MG63 (cell line): ENCODE data around the gene UBE2G1. TPM values are rescaled to one million over a fixed set of nuclear protein-coding genes. Genes with fewer than 3 reads are reported as not detected.
"Not testable (repeated sequence)": the region's sequence is repeated elsewhere in the genome, so short reads cannot be mapped to it uniquely, and the experiment has no call there.

ENCODE experiments used
- DNase-seq: peaks from one replicate; pipeline ENCODE4 v3.0.0-alpha.2; 2020
- H3K27me3 ChIP-seq: fragments of 250-450 bp; sonication (Bioruptor Pico); 2 replicates; pipeline ENCODE4 v1.5.1; 2020; ENCODE audit warnings: mild to moderate bottlenecking, moderate library complexity
- H3K36me3 ChIP-seq: fragments of 250-450 bp; sonication (Bioruptor Pico); 2 replicates; pipeline ENCODE4 v1.5.1; 2020; ENCODE audit warnings: mild to moderate bottlenecking, moderate library complexity
- H3K4me3 ChIP-seq: fragments of 250-450 bp; sonication (Bioruptor Pico); 2 replicates; pipeline ENCODE4 v1.5.1; 2020; ENCODE audit warnings: mild to moderate bottlenecking, moderate library complexity
- H3K9me3 ChIP-seq: fragments of 250-450 bp; sonication (Bioruptor Pico); 2 replicates; pipeline ENCODE4 v1.5.1; 2020; ENCODE audit warnings: mild to moderate bottlenecking, moderate library complexity
- total RNA-seq: library from RNA; depleted of rRNA; stranded (reverse); fragments of >200 nt; shearing (Covaris generic); gene quantifications from 2 replicates; pipeline ENCODE4 v1.2.3, GENCODE V29; 2014; ENCODE audit warnings: low replicate concordance

Gene UBE2G1
- total RNA-seq, 1 experiment from 2014 or later = 18.9 TPM

DNA sequence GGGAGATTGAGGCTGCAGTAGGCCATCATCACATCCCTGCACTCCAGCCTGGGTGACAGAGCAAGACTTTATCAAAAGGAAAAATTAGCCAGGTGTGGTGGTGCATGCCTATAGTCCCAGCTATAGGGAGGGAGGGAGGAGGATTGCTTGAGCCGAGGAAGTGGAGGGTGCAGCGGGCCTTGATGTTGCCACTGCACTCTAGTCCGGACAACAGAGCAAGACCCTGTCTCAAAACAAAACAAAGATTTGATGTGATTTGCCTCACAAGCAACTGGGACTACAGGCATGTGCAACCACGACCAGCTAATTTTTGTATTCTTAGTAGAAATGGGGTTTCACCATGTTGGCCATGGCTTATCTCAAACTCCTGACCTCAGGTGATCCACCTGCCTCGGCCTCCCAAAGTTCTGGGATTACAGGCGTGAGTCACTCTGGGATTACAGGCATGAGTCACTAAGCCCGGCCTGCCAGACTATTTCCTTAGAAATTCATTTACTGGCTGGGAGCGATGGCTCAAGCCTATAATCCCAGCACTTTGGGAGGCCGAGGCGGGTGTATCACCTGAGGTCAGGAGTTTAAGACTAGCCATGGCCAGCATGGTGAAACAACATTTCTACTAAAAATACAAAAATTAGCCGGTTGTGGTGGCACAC is 11.5 kb downstream of the UBE2G1 start:
- DNase-seq = no peak
- no peaks in the 10 kb centered on the region for H3K9me3 ChIP-seq
- no peaks in the 10 kb centered on the region for H3K36me3 ChIP-seq
- no peaks in the 10 kb centered on the region for H3K27me3 ChIP-seq
- no peak overlapping the region for H3K4me3 ChIP-seq

DNA sequence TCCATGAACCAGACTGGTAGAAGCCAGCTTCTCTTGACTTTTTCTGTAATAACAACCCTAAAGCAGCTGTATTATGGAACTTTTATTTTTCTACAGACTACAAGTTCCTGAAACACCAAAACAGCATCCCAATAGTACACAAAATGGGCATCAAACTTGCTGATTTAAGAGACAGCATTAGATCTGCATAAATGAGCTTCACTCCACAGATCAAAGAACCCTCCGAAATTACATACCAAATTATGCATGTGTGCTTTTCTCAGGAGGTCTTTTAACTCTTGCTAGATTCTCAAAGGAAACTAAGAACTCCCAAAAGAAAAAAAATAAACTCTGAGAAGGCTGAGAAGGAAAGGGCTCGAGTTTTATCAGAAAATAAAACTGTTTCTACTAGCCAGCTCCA is 12.3 kb downstream of the UBE2G1 start:
- DNase-seq = no peak
- no peaks in the 10 kb centered on the region for H3K36me3 ChIP-seq
- no peaks in the 10 kb centered on the region for H3K9me3 ChIP-seq
- H3K27me3 ChIP-seq = no peaks in the 10 kb centered on the region
- no peak overlapping the region for H3K4me3 ChIP-seq

DNA sequence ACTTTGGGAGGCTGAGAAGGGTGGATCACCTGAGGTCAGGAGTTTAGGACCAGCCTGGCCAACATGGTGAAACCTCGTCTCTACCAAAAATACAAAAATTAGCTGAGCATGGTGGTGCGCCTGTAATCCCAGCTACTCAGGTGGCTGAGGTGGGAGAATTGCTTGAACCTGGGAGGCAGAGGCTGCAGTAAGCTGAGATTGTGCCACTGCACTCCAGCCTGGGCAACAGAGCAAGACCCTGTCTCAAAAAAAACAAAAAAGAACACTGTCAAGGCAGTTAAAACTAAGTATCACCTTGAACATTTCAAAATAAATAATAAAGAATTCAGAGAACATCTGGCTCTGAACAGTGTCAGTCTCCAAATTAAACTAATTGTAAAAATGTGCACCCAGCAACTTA is 16.3 kb downstream of the UBE2G1 start:
- H3K9me3 ChIP-seq, H3K27me3 ChIP-seq, DNase-seq, H3K36me3 ChIP-seq, H3K4me3 ChIP-seq: not testable (repeated sequence)

DNA sequence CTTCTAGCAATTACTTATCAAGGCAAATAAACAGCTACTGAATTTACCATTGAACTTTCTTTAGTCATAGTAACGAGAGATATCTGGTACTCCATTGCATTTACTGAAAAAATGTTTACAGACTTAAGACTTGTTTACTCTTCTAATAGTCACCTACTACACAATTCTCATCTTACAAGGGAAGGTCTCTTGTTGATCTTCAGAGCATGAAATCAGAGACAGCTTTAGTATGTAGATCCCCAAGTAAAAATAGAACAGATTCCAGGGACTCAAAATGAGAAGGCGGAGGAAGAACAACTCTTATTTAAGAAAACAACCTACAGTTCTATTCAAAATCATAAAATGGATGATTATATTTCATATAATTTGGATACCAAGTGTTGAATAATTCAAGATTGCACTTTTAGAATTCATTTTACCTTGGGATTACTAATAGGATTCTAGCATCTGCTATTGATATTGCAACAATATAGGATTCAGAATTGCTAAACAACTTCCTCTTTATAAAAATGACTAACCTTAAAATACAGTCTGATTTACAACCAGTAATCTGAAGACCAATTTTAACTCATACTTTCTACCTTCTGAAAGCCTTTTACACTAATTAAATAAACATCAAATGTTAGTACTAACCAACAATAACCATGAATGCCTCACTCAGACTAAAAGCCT is 20.8 kb downstream of the UBE2G1 start:
- Histone ChIP-seq H3K27me3 (no peaks in the 10 kb centered on the region), H3K4me3 (no peak overlapping the region), H3K9me3 (no peaks in the 10 kb centered on the region), H3K36me3 (no peaks in the 10 kb centered on the region; the same call in 1 of the 2 replicates)
- DNase-seq = no peak

DNA sequence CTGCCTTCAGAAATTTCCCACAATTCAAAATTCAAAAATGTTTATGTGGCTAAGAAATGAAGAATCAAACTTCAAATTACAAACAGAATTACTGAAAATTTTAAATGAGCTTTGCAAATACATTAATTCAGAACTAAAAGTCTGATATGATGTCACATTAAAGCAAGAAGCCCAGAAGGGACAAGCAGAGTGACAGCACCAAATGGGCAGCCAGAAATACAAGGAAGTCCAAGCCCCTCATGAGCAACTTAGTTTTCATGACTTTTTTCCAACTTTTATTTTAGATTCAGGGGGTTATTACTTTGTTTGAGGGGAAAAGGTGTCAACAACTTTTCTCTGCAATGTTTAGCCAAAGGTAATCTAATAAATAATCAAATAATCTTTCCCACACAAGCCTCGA is 21.5 kb downstream of the UBE2G1 start:
- H3K9me3 ChIP-seq = no peaks in the 10 kb centered on the region
- no peaks in the 10 kb centered on the region; the same call in 1 of the 2 replicates for H3K36me3 ChIP-seq
- DNase-seq = no peak
- no peaks in the 10 kb centered on the region for H3K27me3 ChIP-seq
- H3K4me3 ChIP-seq = no peak overlapping the region

DNA sequence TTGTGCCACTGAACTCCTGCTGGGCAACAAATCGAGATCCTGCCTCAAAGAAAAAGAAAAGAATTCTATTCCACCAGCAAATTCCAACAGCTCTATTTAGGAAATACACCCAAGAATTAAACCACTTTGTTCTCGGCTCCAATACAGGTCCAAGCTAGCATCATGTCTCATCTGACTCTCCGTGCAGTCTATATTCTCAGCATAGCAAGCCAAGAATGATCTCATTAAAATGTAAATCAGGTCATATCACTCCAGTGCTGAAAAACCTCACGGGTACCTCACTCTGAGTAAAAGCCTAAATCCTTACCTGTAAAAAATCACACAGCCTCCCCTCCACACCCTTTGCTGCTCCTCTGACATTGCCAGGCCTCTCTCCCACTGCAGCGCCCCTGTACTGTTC is 23.9 kb downstream of the UBE2G1 start:
- DNase-seq = no peak
- no peak overlapping the region for H3K4me3 ChIP-seq
- H3K9me3 ChIP-seq = no peaks in the 10 kb centered on the region
- no peaks in the 10 kb centered on the region; the same call in 1 of the 2 replicates for H3K36me3 ChIP-seq
- no peaks in the 10 kb centered on the region for H3K27me3 ChIP-seq

DNA sequence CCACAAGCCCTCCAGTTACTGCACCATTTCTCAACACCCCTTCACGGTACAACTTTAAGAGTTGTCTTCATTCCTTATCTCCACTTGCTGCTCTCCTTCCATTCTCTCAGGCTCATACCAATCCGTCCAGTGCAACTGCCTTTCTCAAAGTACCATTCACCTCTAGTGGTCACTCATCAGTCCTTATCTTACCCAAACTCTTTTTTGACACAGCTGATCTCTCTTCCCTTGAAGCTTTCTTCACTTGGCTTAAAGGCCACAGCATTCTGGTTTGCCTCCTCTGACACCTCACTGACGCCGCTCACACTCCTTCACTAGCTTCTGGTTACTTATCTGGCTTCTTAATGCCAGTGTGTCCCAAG is 24.9 kb downstream of the UBE2G1 start:
- Histone ChIP-seq H3K36me3 (no peaks in the 10 kb centered on the region; the same call in 1 of the 2 replicates), H3K27me3 (no peaks in the 10 kb centered on the region), H3K9me3 (no peaks in the 10 kb centered on the region), H3K4me3 (no peak overlapping the region)
- no peak for DNase-seq

DNA sequence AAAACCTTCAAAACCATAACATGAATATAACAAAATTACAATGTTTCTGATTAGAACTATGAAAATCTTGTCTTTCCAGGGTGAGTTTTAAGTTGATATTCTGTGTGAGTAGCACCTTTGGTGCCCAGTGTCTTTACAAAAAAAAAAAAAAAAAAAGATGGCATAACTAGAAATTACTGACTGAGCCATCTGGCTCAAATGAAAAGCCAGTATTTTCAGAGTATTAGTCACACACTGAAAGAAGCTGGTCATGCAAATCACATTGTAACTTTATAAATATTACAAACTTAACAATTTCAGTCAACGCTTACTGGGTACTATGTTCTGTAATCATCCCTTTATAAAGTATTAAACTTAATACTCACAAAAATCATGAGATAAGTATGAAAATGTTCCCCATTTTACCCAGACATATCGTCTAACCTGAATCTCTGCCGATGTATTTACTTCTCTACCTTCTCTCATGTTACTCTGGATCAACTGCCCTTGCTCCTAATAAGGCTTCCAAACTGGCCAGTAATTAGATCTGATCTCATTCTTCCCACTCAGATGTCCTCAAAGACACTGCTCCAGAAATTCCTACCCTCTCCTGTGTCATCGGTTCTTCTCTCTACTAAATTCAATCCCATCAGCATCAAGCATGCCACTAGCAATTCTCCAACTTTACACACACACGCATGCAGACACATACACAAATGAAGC is 25.4 kb downstream of the UBE2G1 start:
- no peak overlapping the region for H3K4me3 ChIP-seq
- DNase-seq = no peak
- no peaks in the 10 kb centered on the region; the same call in 1 of the 2 replicates for H3K36me3 ChIP-seq
- H3K27me3 ChIP-seq = no peaks in the 10 kb centered on the region
- no peaks in the 10 kb centered on the region for H3K9me3 ChIP-seq

DNA sequence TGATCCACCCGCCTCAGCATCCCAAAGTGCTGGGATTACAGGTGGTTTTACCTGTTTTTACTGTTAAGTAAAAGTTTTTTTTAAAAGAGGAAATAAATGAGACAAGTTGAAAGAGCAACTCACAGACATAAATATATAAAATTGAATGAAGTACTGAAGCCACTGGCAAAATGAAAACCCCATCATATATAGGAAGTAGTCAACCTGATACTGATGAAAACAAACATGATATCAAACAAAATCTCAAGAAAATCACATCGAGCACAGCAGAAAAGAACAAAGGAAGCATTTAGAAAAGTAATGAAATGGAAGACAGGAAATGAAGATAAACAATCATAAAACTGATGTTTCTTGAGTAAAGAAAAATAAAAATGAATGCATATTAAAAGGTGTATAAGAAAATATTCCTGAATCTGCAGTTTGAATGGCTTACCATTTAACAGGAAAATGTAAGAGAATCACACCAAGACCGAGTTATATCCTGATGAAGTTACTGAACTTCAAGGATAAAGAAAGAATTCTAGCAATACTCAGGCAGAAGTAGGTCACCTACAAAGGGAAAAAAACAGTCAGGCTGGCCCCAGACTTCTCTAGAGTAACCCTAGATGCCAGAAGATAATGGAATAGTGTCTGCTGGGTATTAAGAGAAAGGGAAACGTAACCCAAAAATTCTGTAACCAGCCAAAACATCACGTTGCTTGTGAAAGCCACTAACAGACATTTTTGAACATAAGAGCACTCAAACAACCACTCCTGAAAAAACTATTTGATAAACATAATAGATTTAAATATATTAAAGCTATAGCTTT is 31.5 kb downstream of the UBE2G1 start:
- no peaks in the 10 kb centered on the region for H3K9me3 ChIP-seq
- no peak overlapping the region for H3K4me3 ChIP-seq
- no peak for DNase-seq
- no peaks in the 10 kb centered on the region for H3K27me3 ChIP-seq
- no peaks in the 10 kb centered on the region for H3K36me3 ChIP-seq

DNA sequence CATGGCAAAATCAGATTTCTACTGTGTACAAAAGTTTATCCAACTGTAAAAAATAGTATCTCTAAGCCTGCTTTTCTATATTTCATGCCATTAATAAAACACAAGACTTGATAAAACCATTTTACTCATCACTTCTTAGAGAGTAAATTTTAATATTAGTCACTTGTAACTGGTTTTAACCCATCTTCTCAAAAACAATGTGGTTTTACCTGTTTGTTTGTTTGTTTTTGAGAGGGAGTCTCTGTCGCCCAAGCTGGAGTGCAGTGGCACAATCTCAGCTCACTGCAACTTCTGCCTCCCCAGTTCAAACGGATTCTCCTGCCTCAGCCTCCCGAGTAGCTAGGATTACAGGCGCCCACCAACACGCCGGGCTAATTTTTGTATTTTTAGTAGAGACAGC is 32.1 kb downstream of the UBE2G1 start:
- no peak overlapping the region for H3K4me3 ChIP-seq
- no peaks in the 10 kb centered on the region for H3K27me3 ChIP-seq
- H3K36me3 ChIP-seq = no peaks in the 10 kb centered on the region
- H3K9me3 ChIP-seq = no peaks in the 10 kb centered on the region
- no peak for DNase-seq

DNA sequence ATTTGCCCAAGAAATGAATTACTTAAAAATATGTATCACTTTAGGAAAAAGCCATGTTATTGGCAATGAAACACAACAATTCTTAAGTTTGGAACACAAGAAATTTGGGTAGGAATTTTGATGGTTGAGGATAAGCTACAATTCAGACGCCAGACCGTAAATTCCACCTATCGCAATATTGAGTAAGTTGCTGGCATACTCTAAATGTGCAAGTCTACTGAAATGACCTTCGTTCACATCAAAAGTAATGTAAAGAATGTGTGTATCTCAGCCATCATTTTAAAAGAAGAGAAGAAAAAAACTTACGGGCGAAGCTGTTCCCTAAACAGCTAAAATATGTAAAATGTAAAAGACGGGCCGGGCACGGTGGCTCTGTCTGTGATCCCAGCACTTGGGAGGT is 33.4 kb downstream of the UBE2G1 start:
- Histone ChIP-seq H3K27me3 (no peaks in the 10 kb centered on the region), H3K9me3 (no peaks in the 10 kb centered on the region), H3K4me3 (no peak overlapping the region), H3K36me3 (no peaks in the 10 kb centered on the region)
- no peak for DNase-seq

DNA sequence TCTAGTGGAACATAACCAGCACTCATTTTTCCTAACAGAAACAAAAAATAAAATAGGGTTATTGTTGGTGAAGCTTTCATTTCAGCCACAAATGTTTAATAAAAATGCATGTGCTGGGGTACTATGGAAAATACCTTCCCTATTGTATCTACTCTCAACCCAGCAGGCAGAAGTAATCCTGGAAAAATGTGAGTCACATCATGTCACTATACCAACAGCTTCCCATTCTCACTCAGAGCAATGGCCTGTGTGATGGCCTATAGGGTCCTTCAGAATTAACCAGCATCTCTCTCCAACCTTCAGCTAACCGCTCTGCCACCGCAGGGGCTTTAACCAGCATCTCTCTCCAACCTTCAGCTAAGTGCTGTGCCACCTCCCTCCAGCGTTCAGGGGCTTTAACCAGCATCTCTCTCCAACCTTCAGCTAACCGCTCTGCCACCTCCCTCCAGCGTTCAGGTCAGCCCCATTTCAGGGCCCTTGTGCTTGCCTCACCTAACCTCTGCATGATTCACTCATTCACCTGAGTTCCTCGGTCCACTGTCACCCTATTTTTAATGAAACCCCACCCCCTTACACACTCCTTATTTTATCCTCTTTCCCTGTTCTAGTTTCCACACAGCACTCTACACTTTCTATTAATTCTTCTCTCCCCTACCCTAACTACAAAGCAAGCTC is 34.0 kb downstream of the UBE2G1 start:
- Histone ChIP-seq H3K36me3 (no peaks in the 10 kb centered on the region), H3K27me3 (no peaks in the 10 kb centered on the region), H3K9me3 (no peaks in the 10 kb centered on the region), H3K4me3 (no peak overlapping the region)
- no peak for DNase-seq

DNA sequence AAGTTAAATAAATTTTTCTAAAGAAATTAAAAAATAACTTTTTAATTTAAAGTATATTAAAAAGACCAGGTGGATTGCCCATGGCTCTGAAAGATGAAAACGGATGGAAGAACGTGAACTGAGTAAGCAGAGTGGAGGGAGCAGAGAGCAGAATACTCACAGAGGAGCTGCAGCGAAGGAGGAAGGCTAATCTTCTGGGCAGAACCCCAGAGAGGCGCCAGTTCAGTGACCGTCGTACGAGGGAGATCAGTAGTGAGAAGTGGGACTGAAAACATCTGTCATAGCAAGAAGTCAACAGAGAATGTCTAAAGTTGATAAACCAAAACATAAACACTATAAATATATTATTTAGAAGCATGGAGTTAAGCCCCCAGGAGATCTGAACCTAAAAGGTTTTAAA is 34.9 kb downstream of the UBE2G1 start:
- H3K27me3 ChIP-seq = no peaks in the 10 kb centered on the region
- no peak for DNase-seq
- H3K36me3 ChIP-seq = no peaks in the 10 kb centered on the region
- no peak overlapping the region for H3K4me3 ChIP-seq
- no peaks in the 10 kb centered on the region for H3K9me3 ChIP-seq

DNA sequence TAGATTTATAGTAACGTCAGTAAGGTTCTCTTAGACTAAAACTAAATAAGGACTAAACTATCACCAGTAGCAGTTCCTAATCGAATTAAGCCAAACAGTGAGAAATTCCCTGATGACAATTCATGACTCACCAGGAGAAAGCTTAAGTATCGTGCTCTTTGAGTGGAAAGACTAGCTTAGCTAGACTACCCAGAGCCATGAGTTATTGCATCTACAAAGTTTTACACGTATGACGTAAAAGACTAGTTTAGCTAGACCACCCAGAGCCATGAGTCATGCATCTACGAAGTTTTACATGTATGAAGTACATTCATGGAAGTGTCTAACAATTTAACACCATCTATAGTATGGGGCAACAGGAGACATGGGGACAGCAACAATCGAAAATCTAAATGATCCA is 36.6 kb downstream of the UBE2G1 start:
- Histone ChIP-seq H3K9me3 (peaks cover 8% of the 10 kb centered on the region), H3K36me3 (no peaks in the 10 kb centered on the region), H3K27me3 (no peaks in the 10 kb centered on the region), H3K4me3 (no peak overlapping the region)
- peak; percentile 22 for DNase-seq

DNA sequence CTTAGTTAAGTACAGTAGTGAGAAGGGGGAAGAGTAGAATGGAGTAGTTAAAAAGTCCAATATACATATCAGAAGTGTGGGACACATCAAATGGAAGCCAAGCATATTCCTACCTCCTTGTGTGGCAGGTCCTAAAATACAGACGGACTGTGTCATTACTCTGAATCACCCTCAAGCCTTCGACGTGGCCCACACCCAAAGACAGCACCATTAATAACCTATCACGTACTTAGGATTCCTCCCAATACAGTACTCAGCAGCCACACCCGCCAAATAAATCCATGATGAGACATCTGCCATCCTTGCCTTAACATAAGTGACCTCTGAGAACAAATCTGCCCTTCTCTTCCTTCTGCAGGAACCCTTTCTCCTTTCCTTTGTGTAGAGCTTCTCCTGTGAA is 38.9 kb downstream of the UBE2G1 start:
- no peak overlapping the region for H3K4me3 ChIP-seq

DNA sequence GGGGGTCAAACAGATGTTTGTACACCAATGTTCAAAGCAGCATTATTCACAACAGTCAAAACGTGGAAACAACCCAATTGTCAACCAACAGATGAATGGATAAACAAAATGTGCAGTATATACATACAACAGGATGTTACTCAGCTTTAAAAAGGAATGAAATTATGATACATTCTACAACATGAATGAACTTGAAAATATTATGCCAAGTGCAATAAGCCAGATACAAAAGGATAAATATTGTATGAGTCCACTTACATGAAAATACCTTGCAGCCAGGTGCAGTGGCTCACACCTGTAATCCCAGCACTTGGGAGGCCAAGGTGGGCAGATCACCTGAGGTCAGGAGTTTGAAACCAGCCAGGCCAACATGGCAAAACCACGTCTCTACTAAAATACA is 39.9 kb downstream of the UBE2G1 start:
- peaks cover 8% of the 10 kb centered on the region for H3K9me3 ChIP-seq
- DNase-seq = no peak
- H3K27me3 ChIP-seq = no peaks in the 10 kb centered on the region
- H3K4me3 ChIP-seq = no peak overlapping the region
- H3K36me3 ChIP-seq = no peaks in the 10 kb centered on the region

More for the DNA sequence above, 38.9 kb downstream of the UBE2G1 start:
- peak; percentile 83 for DNase-seq
- no peaks in the 10 kb centered on the region for H3K36me3 ChIP-seq
- H3K27me3 ChIP-seq = no peaks in the 10 kb centered on the region
- H3K9me3 ChIP-seq = peaks cover 8% of the 10 kb centered on the region

DNA sequence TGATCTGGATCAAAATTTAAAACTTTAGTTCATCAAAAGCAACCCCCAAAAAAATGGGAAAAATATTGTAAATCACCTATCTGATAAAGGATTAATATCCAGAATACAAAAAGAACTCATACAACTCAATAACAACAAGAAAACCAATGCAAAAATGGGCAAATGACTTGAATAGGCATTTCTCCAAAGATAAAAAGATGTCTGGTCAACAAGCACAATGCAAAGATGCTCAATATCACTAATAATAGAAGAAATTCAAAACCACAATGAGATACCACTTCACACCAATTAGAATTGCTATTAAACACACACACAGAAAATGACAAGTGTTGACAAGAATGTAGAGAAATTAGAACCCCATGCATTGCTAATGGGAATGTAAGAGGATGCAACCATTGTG is 40.4 kb downstream of the UBE2G1 start:
- H3K36me3 ChIP-seq = no peaks in the 10 kb centered on the region
- no peak overlapping the region for H3K4me3 ChIP-seq
- H3K27me3 ChIP-seq = no peaks in the 10 kb centered on the region
- peaks cover 8% of the 10 kb centered on the region for H3K9me3 ChIP-seq
- DNase-seq = no peak
